ENCODE data around the gene SCT.

Gene SCT

DNA sequence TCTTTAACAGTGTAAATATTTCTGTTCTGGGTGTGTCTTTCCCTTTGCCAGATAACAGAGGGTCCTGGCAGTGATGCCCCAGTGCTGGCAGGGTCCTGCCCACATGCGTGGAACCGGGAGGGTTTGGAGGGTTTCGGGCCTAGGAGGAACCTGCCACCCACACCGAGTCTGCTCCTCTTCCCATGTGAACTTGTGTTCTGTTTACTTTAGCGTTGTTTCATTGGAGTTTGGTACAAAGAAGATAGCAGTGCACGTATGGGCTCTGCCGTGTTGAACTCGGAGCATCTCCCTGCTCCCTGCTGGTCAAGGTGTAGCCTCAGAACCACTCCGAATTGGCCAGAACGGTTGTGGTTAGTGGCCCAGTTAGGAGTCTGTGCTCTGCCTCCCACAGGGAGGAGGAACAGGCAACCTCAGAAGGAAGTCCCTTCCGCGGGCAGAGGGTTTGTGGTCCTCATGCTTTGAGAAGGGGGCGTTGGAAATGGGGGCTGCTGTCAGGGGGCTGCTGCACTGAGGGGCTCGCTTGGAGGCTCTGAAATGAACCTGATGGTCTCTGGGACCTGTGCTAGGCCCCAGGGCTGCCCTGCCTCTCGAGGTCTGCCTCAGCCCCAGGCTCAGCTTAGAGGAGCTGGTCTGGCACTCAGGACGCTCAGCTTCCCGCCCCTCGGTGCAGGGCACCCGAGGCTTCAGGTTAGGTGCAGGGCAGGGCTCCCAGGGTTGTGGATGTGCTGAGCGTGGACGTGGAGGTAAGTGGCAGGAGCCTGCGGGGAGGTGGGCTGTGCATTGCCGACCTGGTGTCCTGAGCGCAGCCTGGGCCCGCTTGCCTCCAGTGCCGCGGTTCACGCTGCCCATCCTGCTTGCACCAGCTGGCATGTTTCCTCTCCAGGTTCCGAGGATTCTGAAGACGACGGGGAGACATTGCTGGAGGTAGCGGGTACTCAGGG, 40.3 kb downstream of the SCT start:
- DNase-seq (ENCODE audit: low read depth) = no peak

- no peak for DNase-seq (ENCODE audit: low read depth)
These were observed 42.7 kb downstream of the SCT start for GRCh38 chr11:584287-584686.

DNA sequence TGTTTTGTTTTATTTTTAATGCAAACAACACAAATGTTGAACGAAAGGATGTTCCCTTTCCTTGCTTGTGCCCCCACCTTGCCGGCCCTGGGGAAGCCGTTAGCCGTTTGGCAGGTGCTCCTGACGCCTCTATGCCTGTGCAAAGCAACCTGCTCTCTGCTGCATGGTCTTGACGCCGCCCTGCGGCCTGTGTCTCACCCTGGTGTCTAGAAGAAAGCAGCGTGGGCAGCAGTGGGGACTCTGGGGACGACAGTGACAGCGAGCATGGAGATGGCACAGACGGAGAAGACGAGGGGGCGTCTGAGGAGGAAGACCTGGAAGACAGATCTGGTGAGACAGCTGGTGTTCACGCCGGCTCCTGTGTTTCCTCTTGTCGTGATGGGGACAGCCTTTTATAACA, 45.2 kb downstream of the SCT start:
- DNase-seq (ENCODE audit: low read depth) = no peak

- DNase-seq (ENCODE audit: low read depth) = no peak
These were observed 45.6 kb downstream of the SCT start for GRCh38 chr11:581342-581741.

GRCh38 chr11:579830-580601, 47.0 kb downstream of the SCT start:
- DNase-seq (ENCODE audit: low read depth) = no peak

- no peak for DNase-seq (ENCODE audit: low read depth)
These were observed 48.5 kb downstream of the SCT start for GRCh38 chr11:578276-579035.

- DNase-seq (ENCODE audit: low read depth) = no peak
These were observed 49.4 kb downstream of the SCT start for GRCh38 chr11:577611-577894.

GRCh38 chr11:576811-577610, 50.0 kb downstream of the SCT start:
- DNase-seq (ENCODE audit: low read depth) = no peak

Measured in EH (cell line).